Stimulated activated CD8-positive, alpha-beta memory T cell treated with anti-CD3 and anti-CD28 coated beads, Interleukin-15, amount 100 ng/mL, for 4 hours (primary cell): Measurements from ENCODE around the gene TBX10.
A peak's percentile ranks its signal among the peaks of the same experiment; 100 is the strongest.
"Not testable (repeated sequence)": the region's sequence is repeated elsewhere in the genome, so short reads cannot be mapped to it uniquely, and the experiment has no call there.

ENCODE experiments used
- DNase-seq, 2 donors: peaks; one replicate each; pipeline ENCODE4 v3.0.0-alpha.2; 2020; ENCODE audit warnings: low read depth in 2 of 2

The TBX10 gene

DNA sequence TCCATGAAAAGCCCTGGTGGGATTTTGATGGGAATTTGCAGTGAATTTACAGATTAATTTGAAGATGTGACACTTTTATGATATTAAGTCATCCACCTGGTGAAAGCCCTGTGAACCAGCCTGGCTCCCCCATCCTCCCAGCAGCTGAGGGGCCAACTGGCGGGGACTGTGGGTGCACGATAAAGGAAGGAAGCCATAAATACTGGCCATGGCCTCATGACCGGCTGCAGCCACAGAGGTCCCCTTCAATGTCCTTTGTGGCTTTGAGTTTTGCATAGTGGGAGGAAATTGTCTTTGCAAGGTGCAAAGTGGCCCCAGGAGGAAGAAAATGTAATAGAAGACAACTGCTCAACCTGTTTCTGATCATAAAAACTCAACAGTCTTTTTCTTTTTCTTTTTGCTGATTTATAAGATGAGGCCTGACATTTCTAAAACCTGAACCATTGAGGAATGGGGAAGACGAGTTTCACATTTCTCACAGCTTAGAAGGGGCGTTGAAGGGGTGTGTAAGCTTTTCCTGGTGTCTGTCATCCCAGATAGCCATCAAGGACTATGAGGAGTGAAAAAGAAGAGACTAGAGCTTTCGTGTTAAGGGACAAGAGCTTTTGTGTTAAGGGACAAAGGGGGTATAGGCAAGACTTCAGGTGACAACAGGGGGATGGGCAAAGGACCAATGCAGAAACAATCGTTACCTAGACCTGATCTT lies 39.1 kb downstream of the TBX10 start:
- DNase-seq: no peak

DNA sequence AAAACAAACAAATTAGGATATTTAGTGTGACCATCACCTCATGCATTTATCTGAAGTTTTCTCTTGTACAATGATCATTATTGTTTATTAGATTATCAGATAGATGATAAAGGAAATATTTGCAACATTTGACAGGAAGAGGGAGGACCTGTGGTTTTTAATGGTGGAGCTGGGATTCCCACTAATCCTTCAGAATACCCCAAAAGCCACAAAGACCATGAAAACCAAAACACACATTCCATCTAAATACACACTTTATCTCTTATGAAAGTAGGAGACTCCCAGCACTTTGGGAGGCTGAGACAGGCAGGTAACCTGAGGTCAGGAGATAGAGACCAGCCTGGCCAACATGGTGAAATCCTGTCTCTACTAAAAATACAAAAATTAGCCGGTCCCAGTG lies 40.4 kb downstream of the TBX10 start:
- no peak for DNase-seq

DNA sequence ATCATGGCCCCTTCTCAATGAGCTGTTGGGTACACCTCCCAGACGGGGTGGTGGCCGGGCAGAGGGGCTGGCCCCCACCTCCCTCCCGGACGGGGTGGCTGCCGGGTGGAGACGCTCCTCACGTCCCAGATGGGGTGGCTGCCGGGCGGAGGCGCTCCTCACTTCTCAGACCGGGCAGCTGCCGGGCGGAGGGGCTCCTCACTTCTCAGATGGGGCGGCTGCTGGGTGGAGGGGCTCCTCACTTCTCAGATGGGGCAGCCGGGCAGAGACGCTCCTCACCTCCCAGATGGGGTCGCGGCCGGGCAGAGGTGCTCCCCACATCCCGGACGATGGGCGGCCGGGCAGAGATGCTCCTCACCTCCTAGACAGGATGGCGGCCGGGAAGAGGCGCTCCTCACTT lies 41.6 kb downstream of the TBX10 start:
- not testable (repeated sequence) for DNase-seq

DNA sequence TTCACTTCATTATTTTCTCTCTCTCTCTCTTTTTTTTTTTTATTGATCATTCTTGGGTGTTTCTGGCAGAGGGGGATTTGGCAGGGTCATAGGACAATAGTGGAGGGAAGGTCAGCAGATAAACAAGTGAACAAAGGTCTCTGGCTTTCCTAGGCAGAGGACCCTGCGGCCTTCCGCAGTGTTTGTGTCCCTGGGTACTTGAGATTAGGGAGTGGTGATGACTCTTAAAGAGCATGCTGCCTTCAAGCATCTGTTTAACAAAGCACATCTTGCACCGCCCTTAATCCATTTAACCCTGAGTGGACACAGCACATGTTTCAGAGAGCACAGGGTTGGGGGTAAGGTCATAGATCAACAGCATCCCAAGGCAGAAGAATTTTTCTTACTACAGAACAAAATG lies 42.1 kb downstream of the TBX10 start:
- not testable (repeated sequence) for DNase-seq

DNA sequence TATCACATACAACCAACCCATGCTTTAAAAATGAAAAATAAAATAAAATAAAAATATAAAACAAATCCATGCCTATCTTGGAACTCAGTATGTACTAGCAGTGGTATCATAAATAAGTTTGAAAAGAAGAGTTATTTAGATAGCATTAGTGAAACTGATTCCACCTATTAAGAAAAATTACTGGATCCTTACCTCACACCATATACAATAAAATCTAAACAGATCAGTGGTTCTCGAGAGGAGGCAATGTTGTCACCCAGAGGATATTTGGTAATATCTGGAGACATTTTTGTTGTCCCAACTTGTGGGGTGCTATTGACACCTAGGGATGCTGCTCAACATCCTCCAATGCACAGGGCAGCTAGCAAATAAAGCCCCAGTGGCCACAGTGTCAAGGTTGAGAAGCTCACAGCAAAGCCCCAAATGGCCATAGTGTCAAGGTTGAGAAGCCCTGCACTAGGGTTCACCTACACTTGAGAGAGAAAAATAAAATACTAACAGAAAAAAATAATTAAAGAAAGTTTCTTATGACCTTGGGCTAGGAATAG lies 42.7 kb downstream of the TBX10 start:
- DNase-seq: no peak

DNA sequence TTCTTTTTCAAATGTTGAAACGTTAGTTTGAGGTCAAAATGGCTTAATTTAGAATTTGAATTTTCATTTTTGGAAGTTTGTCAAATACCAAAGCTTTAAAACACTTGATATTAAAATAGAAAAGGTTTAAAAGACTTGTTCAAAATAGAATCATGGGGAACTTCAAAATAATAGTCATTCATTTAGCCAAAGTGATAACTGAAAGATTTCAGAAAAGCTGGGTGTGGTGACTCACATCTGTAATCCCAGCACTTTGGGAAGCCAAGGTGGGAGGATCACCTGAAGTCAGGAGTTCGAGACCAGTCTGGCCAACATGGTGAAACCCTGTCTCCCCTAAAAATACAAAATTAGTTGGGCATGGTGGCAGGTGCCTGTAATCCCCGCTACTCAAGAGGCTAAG lies 45.1 kb downstream of the TBX10 start:
- no peak for DNase-seq

DNA sequence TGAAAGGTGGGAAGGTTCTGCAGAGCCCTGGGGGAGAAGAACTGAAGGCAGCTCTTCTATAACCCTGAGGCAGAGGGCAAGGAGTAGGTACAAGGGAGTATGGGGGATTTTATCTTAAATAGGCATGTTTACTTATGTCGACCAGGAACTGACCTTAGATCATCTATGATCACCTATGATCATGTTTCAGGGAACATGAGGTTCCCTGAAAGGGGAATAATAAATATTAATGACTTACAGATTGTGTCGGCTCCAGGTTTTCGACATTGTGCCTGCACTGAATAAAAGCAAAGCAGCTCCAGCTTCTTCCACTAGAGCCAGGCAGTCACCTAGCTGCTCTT lies 46.0 kb downstream of the TBX10 start:
- DNase-seq: no peak

DNA sequence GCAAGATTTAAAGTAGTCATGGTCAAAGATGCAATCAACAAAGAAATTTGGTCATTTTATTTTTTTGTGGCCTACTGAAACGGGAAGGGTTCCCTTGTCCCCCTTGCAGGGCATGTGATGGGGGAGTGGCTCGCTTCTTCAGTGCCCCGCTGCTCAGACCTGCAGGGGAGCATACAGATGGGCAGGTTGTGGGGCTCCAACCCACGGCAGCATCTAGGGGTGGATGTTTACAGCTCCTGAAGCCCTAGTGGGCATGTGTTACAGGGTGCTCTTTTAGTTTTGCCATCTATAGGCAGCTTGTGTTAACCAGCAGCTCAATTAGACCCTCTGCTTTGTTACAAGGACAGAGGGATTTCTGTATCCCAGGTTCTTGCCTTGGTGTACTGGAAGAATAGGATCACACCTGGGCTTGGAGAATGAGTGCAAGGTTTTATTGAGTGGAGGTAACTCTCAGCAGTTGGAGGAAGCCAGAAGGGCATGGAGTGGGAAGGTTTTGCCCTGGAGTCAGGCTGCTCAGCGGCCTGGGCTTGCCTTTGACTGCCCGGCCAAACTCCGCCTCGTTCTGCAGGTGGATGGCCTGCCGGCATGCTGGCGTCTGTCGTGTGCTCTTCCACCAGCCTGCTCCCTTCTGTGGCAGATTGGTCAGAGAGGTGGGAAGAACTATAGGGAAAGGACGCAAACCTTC lies 46.5 kb downstream of the TBX10 start:
- no peak for DNase-seq

DNA sequence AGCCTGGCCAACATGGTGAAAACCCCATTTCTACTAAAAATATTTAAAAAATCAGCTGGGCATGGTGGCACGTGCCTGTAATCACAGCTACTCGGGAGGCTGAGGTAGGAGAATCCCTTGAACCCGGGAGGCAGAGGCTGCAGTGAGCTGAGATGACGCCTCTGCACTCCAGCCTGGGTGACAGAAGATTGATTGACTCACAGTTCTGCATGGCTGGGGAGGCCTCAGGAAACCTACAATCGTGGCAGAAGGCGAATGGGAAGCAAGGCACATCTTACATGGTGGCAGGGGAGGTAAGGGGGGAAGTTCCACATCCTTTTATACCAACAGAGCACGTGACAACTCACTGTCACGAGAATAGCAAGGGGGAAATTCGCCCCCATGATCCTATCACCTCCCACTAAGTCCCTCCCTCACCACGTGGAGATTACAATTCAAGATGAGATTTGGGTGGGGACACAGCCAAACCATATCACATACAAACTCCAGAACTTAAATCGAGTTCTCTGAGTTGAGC lies 50.6 kb downstream of the TBX10 start:
- DNase-seq: not testable (repeated sequence)

DNA sequence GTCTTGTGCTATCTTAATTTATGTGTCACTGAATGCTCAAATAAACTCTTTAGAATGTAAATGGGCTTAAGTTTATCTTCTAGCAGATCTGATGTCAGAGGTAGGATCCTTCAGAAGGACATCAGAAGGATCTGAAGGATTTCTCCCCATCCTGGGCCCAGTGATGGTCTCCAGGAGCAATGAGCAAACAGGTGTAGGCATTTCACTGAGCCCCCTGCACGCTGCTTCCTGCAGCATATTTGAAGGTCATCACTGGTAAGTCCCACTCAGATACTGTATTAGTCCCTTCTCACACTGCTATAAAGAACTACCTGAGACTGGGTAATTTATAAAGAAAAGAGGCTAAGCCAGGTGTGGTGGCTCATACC lies 51.4 kb downstream of the TBX10 start:
- DNase-seq: no peak

DNA sequence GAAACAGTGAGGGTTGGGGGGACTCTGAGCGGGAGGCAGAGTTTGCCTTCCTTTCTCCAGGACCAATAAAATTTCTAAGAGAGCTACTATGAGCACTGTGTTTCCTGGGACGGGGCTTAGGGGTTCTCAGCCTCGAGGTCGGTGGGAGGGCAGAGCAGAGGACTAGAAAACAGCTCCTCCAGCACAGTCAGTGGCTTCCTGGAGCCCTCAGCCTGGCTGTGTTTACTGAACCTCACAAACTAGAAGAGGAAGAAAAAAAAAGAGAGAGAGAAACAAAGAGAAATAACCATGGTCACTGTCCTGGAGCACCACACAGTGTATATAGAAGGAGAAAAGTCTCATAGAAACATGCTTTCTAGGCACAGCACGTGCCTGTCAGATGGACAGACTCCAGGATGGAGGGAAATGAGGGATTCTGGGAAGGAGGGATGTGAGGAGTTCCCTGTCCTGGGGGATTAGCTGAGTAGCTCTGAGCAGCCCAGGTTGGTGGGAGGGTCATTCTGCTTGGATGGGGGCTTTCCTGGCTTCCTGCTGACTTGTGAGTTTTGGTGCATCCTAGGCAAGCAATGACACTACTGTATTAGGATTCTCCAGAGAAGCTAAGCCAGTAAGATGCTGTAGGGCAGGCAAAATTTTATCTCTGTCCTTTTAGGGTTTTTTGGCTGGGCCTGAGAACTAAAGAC lies 52.9 kb downstream of the TBX10 start:
- DNase-seq: no peak

DNA sequence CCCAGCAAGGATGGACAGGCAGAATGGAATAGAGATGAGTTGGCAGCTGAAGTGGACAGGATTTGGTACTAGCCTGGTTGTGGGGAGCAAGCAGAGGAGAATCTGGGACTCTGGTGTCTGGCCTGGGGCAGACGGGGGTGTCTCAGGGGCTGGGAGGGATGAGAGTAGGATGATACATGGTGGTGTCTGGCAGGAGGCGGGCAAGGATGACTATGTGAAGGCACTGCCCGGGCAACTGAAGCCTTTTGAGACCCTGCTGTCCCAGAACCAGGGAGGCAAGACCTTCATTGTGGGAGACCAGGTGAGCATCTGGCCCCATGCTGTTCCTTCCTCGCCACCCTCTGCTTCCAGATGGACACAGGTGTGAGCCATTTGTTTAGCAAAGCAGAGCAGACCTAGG lies 53.7 kb downstream of the TBX10 start:
- DNase-seq: no peak

DNA sequence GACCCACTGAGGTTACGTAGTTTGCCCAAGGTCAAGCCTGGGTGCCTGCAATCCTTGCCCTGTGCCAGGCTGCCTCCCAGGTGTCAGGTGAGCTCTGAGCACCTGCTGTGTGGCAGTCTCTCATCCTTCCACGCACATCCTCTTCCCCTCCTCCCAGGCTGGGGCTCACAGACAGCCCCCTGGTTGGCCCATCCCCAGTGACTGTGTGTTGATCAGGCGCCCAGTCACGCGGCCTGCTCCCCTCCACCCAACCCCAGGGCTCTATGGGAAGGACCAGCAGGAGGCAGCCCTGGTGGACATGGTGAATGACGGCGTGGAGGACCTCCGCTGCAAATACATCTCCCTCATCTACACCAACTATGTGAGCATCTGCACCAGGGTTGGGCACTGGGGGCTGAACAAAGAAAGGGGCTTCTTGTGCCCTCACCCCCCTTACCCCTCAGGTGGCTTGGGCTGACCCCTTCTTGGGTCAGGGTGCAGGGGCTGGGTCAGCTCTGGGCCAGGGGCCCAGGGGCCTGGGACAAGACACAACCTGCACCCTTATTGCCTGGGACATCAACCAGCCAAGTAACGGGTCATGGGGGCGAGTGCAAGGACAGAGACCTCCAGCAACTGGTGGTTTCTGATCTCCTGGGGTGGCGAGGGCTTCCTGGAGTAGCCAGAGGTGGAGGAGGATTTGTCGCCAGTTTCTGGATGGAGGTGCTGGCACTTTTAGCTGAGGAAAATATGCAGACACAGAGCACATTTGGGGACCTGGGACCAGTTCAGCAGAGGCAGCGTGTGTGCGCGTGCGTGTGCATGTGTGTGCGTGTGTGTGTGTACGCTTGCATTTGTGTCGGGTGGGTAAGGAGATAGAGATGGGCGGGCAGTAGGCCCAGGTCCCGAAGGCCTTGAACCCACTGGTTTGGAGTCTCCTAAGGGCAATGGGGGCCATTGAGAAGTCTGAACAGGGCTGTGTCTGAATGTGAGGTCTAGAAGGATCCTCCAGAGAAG lies 54.4 kb downstream of the TBX10 start:
- no peak for DNase-seq

DNA sequence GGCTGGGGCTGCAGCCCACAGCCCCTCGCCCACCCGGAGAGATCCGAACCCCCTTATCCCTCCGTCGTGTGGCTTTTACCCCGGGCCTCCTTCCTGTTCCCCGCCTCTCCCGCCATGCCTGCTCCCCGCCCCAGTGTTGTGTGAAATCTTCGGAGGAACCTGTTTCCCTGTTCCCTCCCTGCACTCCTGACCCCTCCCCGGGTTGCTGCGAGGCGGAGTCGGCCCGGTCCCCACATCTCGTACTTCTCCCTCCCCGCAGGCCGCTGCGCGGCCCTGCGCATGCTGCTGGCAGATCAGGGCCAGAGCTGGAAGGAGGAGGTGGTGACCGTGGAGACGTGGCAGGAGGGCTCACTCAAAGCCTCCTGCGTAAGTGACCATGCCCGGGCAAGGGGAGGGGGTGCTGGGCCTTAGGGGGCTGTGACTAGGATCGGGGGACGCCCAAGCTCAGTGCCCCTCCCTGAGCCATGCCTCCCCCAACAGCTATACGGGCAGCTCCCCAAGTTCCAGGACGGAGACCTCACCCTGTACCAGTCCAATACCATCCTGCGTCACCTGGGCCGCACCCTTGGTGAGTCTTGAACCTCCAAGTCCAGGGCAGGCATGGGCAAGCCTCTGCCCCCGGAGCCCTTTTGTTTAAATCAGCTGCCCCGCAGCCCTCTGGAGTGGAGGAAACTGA lies 55.2 kb downstream of the TBX10 start:
- DNase-seq: no peak

DNA sequence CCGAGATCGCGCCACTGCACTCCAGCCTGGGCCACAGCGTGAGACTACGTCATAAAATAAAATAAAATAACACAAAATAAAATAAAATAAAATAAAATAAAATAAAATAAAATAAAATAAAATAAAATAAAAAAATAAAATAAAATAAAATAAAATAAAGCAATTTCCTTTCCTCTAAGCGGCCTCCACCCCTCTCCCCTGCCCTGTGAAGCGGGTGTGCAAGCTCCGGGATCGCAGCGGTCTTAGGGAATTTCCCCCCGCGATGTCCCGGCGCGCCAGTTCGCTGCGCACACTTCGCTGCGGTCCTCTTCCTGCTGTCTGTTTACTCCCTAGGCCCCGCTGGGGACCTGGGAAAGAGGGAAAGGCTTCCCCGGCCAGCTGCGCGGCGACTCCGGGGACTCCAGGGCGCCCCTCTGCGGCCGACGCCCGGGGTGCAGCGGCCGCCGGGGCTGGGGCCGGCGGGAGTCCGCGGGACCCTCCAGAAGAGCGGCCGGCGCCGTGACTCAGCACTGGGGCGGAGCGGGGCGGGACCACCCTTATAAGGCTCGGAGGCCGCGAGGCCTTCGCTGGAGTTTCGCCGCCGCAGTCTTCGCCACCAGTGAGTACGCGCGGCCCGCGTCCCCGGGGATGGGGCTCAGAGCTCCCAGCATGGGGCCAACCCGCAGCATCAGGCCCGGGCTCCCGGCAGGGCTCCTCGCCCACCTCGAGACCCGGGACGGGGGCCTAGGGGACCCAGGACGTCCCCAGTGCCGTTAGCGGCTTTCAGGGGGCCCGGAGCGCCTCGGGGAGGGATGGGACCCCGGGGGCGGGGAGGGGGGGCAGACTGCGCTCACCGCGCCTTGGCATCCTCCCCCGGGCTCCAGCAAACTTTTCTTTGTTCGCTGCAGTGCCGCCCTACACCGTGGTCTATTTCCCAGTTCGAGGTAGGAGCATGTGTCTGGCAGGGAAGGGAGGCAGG lies 56.0 kb downstream of the TBX10 start, which contains the start of gene GSTP1:
Gene GSTP1, plus strand, starts transcription at position 566 of the 958 bp plus-strand sequence. Its CDS starts 32 bp downstream, at position 598.
- peak; percentile 60 to 70 for DNase-seq

DNA sequence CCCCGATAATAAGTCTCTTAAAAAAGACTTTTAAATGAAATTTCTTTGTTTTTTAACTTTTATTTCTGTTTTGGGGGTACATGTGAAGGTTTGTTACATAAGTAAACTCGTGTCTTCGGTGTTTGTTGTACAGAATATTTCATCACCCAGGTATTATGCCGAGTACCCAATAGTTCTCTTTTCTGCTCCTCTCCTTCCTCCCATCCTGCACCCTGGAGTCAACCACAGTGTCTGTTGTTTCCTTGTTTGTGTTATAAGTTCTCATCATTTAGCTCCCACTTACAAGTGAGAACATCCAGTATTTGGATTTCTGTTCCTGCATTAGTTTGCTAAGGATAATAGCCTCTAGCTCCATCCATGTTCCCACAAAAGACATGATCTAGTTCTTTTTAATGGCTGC lies 57.6 kb downstream of the TBX10 start:
- DNase-seq: no peak

DNA sequence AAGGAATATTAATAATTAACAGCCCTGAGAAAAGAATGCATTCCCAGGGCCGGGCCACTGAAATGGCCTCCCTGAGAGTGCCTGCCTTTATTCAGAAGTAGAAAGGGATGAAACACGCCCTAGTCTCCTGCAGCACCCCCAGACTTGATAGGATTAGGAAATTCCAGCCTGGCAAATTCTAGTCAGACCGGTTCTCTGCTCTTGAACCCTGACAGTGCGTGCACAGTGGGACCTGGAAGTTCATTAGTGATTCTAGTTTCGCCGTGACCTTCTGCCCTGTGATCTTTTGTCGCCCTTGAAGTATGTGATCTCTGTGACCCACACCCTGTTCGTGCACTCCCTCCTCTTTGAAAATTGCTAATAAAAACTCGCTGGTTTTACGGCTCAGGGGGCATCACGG lies 58.1 kb downstream of the TBX10 start:
- no peak for DNase-seq
